Measurements from ENCODE around the gene VTI1A. TPM values are rescaled to one million over a fixed set of nuclear protein-coding genes. Genes with fewer than 3 reads are reported as not detected.
A peak's percentile ranks its signal among the peaks of the same experiment; 100 is the strongest.
"Not testable (repeated sequence)": the region's sequence is repeated elsewhere in the genome, so short reads cannot be mapped to it uniquely, and the experiment has no call there.

VTI1A gene
- total RNA-seq, 3 donors from 2014 or later (not counting 1 experiment from before 2014, with no cell fraction given) = 62.6 to 77.6 (median 68.2) TPM

DNA sequence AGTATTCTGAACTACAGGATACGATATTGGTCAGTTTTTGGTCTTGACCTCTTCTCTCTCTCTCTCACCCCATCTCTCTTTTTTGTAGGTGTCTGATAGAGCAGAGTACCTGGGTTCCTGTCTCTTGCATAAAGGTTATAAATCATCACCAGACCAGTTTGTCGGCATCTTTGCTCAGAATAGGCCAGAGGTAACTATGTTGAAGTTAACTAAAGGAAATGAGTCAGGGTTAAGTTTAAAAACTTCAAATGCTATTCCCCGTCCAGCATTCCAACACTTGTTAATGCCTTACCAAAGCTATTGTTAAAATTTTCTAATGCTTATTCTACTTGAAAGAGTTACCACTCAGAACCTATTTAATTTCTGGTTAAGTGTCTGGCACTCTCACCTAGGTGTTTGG, 42.4 kb upstream of the VTI1A start:
- DNase-seq = no peak
- WGBS (ENCODE audit: insufficient coverage) = 94% methylated on average over 2 of the region's 3 CpGs
- intact Hi-C loops (cut with micrococcal nuclease) = no loop called here
- Histone ChIP-seq H3K4me1 (ENCODE audit: control insufficient read depth, insufficient read depth, low read length) (no peaks in the 10 kb centered on the region), H3K27ac (ENCODE audit: low read length) (no peak overlapping the region), H3K4me3 (ENCODE audit: low read length) (no peak overlapping the region), H3K27me3 (ENCODE audit: control insufficient read depth, insufficient read depth, low read length) (no peaks in the 10 kb centered on the region), H3K9me3 (ENCODE audit: control insufficient read depth, insufficient read depth, low read length) (no peaks in the 10 kb centered on the region), H3K36me3 (ENCODE audit: control insufficient read depth, insufficient read depth, low read length) (peaks cover 80% of the 10 kb centered on the region)
- no peak overlapping the region for H3K27ac Mint-ChIP-seq
- TF ChIP-seq, protein P1, sequence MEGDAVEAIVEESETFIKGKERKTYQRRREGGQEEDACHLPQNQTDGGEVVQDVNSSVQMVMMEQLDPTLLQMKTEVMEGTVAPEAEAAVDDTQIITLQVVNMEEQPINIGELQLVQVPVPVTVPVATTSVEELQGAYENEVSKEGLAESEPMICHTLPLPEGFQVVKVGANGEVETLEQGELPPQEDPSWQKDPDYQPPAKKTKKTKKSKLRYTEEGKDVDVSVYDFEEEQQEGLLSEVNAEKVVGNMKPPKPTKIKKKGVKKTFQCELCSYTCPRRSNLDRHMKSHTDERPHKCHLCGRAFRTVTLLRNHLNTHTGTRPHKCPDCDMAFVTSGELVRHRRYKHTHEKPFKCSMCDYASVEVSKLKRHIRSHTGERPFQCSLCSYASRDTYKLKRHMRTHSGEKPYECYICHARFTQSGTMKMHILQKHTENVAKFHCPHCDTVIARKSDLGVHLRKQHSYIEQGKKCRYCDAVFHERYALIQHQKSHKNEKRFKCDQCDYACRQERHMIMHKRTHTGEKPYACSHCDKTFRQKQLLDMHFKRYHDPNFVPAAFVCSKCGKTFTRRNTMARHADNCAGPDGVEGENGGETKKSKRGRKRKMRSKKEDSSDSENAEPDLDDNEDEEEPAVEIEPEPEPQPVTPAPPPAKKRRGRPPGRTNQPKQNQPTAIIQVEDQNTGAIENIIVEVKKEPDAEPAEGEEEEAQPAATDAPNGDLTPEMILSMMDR (IDR thresholded peaks at IDR 0.05) = no peak
- H3K4me1 Mint-ChIP-seq = peaks cover 4 to 5% of the 10 kb centered on the region in 2 donors
- H3K9me3 Mint-ChIP-seq = no peaks in the 10 kb centered on the region
- peaks cover 30% of the 10 kb centered on the region for H3K36me3 Mint-ChIP-seq
- no peak for ATAC-seq
- H3K27me3 Mint-ChIP-seq (ENCODE audit: low read depth in 2 of 2) = no peaks in the 10 kb centered on the region
- H3K4me3 Mint-ChIP-seq = no peak overlapping the region

DNA sequence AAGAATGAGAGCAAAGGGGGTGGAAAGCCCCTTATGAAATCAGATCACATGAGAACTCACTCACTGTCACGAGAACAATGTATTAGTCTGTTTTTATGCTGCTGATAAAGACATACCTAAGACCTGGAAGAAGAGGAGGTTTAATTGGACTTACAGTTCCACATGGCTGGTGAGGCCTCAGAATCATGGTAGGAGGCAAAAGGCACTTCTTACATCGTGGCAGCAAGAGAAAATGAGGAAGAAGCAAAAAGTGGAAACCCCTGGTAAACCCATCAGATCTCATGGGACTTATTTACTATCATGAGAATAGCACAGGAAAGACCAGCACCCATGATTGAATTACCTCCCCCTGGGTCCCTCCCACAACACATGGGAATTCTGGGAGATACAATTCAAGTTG, 40.2 kb upstream of the VTI1A start:
- H3K27me3 ChIP-seq (ENCODE audit: control insufficient read depth, insufficient read depth, low read length); intact Hi-C loops (cut with micrococcal nuclease); ATAC-seq; H3K4me3 ChIP-seq (ENCODE audit: low read length); H3K27ac ChIP-seq (ENCODE audit: low read length); DNase-seq; H3K27me3 Mint-ChIP-seq (ENCODE audit: low read depth in 2 of 2); H3K4me1 Mint-ChIP-seq; H3K9me3 Mint-ChIP-seq; H3K4me3 Mint-ChIP-seq; H3K4me1 ChIP-seq (ENCODE audit: control insufficient read depth, insufficient read depth, low read length); H3K9me3 ChIP-seq (ENCODE audit: control insufficient read depth, insufficient read depth, low read length); H3K27ac Mint-ChIP-seq: not testable (repeated sequence)
- H3K36me3 ChIP-seq (ENCODE audit: control insufficient read depth, insufficient read depth, low read length) = peaks cover 85% of the 10 kb centered on the region
- H3K36me3 Mint-ChIP-seq = peaks cover 31% of the 10 kb centered on the region
- WGBS (ENCODE audit: insufficient coverage) = 73% methylated on average over 2 of the region's 2 CpGs

- H3K4me1 Mint-ChIP-seq = peaks cover 0 to 1% of the 10 kb centered on the region in 2 donors
- intact Hi-C loops (cut with micrococcal nuclease) = no loop called here
- TF ChIP-seq, protein P1 (IDR thresholded peaks at IDR 0.05) = no peak
- ATAC-seq (no peak), DNase-seq (no peak)
- H3K9me3 Mint-ChIP-seq = no peaks in the 10 kb centered on the region
- no peaks in the 10 kb centered on the region for H3K27me3 ChIP-seq (ENCODE audit: control insufficient read depth, insufficient read depth, low read length)
- no peak overlapping the region for H3K27ac ChIP-seq (ENCODE audit: low read length)
- peaks cover 87% of the 10 kb centered on the region for H3K36me3 ChIP-seq (ENCODE audit: control insufficient read depth, insufficient read depth, low read length)
- H3K27me3 Mint-ChIP-seq (ENCODE audit: low read depth in 2 of 2) = no peaks in the 10 kb centered on the region
- no peaks in the 10 kb centered on the region for H3K4me1 ChIP-seq (ENCODE audit: control insufficient read depth, insufficient read depth, low read length)
- WGBS (ENCODE audit: insufficient coverage) = 100% methylated on average over 1 of the region's 1 CpG
- H3K9me3 ChIP-seq (ENCODE audit: control insufficient read depth, insufficient read depth, low read length) = no peaks in the 10 kb centered on the region
- peaks cover 31% of the 10 kb centered on the region for H3K36me3 Mint-ChIP-seq
- H3K4me3 Mint-ChIP-seq = no peak overlapping the region
- no peak overlapping the region for H3K4me3 ChIP-seq (ENCODE audit: low read length)
- H3K27ac Mint-ChIP-seq = no peak overlapping the region
Observed at GRCh38 chr10:112407696-112408095, 39.3 kb upstream of the VTI1A start.

GRCh38 chr10:112409299-112409698, 37.7 kb upstream of the VTI1A start:
- H3K4me1 ChIP-seq (ENCODE audit: control insufficient read depth, insufficient read depth, low read length) = no peaks in the 10 kb centered on the region
- no peaks in the 10 kb centered on the region for H3K27me3 Mint-ChIP-seq (ENCODE audit: low read depth in 2 of 2)
- H3K9me3 Mint-ChIP-seq = no peaks in the 10 kb centered on the region
- H3K4me3 Mint-ChIP-seq = no peak overlapping the region
- no peaks in the 10 kb centered on the region for H3K27me3 ChIP-seq (ENCODE audit: control insufficient read depth, insufficient read depth, low read length)
- no peak overlapping the region for H3K27ac ChIP-seq (ENCODE audit: low read length)
- no peaks in the 10 kb centered on the region for H3K9me3 ChIP-seq (ENCODE audit: control insufficient read depth, insufficient read depth, low read length)
- DNase-seq (no peak), ATAC-seq (no peak)
- H3K36me3 Mint-ChIP-seq = peaks cover 22% of the 10 kb centered on the region
- no peaks in the 10 kb centered on the region for H3K4me1 Mint-ChIP-seq
- H3K27ac Mint-ChIP-seq = peak overlapping the region in 1 of 2 donors; percentile 24
- peaks cover 90% of the 10 kb centered on the region for H3K36me3 ChIP-seq (ENCODE audit: control insufficient read depth, insufficient read depth, low read length)
- TF ChIP-seq, protein P1 (IDR thresholded peaks at IDR 0.05) = no peak
- WGBS (ENCODE audit: insufficient coverage) = 100% methylated on average over 2 of the region's 2 CpGs
- H3K4me3 ChIP-seq (ENCODE audit: low read length) = no peak overlapping the region
- intact Hi-C loops (cut with micrococcal nuclease) = no loop called here
